B cell (primary cell): ENCODE data around the gene SCYL2. TPM values are rescaled to one million over a fixed set of nuclear protein-coding genes. Genes with fewer than 3 reads are reported as not detected.

Experiments used
- ATAC-seq: fragments of 200-7000 bp; cut with Tn5 transposase; one replicate; pipeline ENCODE4 v1.10.0; 2021; ENCODE audit warnings: low read depth, mild to moderate bottlenecking, moderate number of reproducible peaks, moderate library complexity
- CTCF ChIA-PET: fragments of 350-600 bp; sonication (Branson Sonifier 250); formaldehyde crosslinking; loops from one replicate; lab custom pipeline; 2021; ENCODE audit warnings: antibody characterized with exemption, inconsistent platforms; lab: Charles Lee
- POLR2A ChIA-PET: fragments of 350-600 bp; sonication (Branson Sonifier 250); formaldehyde crosslinking; loops from one replicate; lab custom pipeline; 2021; ENCODE audit warnings: antibody characterized with exemption; lab: Charles Lee
- DNase-seq: peaks from one replicate; pipeline ENCODE4 v3.0.0; 2013
- H2AFZ ChIP-seq: 2 replicates; pipeline ENCODE4 v1.6.1; 2012; ENCODE audit warnings: mild to moderate bottlenecking, low read depth, low read length; ENCODE audit not compliant: insufficient read depth, poor library complexity, severe bottlenecking
- H3K27ac ChIP-seq, 2 donors: 1 replicate in 1 of 2; 2 replicates in 1 of 2; pipeline ENCODE4 v1.5.1; 2012 to 2013; ENCODE audit warnings: low read length in 2 of 2, mild to moderate bottlenecking in 2 of 2, moderate library complexity in 1 of 2
- H3K27me3 ChIP-seq, 4 experiments: fragments of 200-600 bp in 1 of 4; sonication (generic) in 1 of 4; replicated peaks in 1 of 4; 1 replicate in 2 of 4; 2 replicates in 2 of 4; pipeline versions ENCODE4 v1.6.1 to v1.7.0; 2013 to 2016; ENCODE audit warnings: low read length in 3 of 4, mild to moderate bottlenecking in 2 of 4, mixed read lengths in 1 of 4, moderate library complexity in 1 of 4; ENCODE audit not compliant: insufficient read depth in 4 of 4, control insufficient read depth in 3 of 4; ENCODE audit errors: control extremely low read depth in 1 of 4
- H3K36me3 ChIP-seq, 2 experiments: replicated peaks in 1 of 2; 1 replicate in 1 of 2; 2 replicates in 1 of 2; pipeline versions ENCODE4 v1.6.1 to v1.7.1; 2013; ENCODE audit warnings: low read length in 1 of 2; ENCODE audit not compliant: insufficient read depth in 2 of 2, control insufficient read depth in 1 of 2; ENCODE audit errors: control extremely low read depth in 1 of 2, extremely low read depth in 1 of 2
- H3K4me1 ChIP-seq, 2 donors: fragments of 200-600 bp in 1 of 2; sonication (generic) in 1 of 2; 1 replicate in 1 of 2; 2 replicates in 1 of 2; pipeline versions ENCODE4 v1.5.1 to v1.6.1; 2013 to 2017; ENCODE audit warnings: low read length in 2 of 2; ENCODE audit not compliant: control insufficient read depth in 2 of 2, insufficient read depth in 2 of 2
- H3K4me2 ChIP-seq: replicated peaks from 2 replicates; pipeline ENCODE3; 2012; ENCODE audit warnings: mild to moderate bottlenecking, low read depth, low read length; ENCODE audit not compliant: poor library complexity, severe bottlenecking
- H3K4me3 ChIP-seq, 5 experiments: fragments of 200-600 bp in 1 of 5; sonication (generic) in 1 of 5; 1 replicate in 3 of 5; 2 replicates in 2 of 5; pipeline versions ENCODE4 v1.5.1 to v1.7.0; 2011 to 2016; ENCODE audit warnings: low read length in 4 of 5, mild to moderate bottlenecking in 4 of 5, low read depth in 2 of 5, control low read depth in 1 of 5, moderate library complexity in 1 of 5; ENCODE audit not compliant: insufficient read depth in 1 of 5; ENCODE audit errors: control extremely low read depth in 1 of 5, extremely low read depth in 1 of 5
- H3K79me2 ChIP-seq: fragments of 200-600 bp; sonication (generic); one replicate; pipeline ENCODE4 v1.6.0; 2016; ENCODE audit warnings: low read length; ENCODE audit not compliant: control insufficient read depth, insufficient read depth
- H3K9ac ChIP-seq: fragments of 200-600 bp; sonication (generic); 2 replicates; pipeline ENCODE4 v1.6.1; 2017; ENCODE audit warnings: mild to moderate bottlenecking, low read length, moderate library complexity
- H3K9me3 ChIP-seq, 3 donors: one replicate each; pipeline versions ENCODE4 v1.6.1 to v1.7.1; 2013; ENCODE audit warnings: low read length in 2 of 3; ENCODE audit not compliant: control insufficient read depth in 2 of 3, insufficient read depth in 1 of 3; ENCODE audit errors: control extremely low read depth in 1 of 3
- H4K20me1 ChIP-seq: 2 replicates; pipeline ENCODE4 v1.6.0; 2012; ENCODE audit warnings: mild to moderate bottlenecking, low read length; ENCODE audit not compliant: insufficient read depth, control insufficient read depth, poor library complexity, severe bottlenecking
- H3K27ac Mint-ChIP-seq: one replicate; pipeline ENCODE4 v1.8.0; 2021; ENCODE audit warnings: mixed read lengths
- H3K27me3 Mint-ChIP-seq: one replicate; pipeline ENCODE4 v1.8.0; 2021; ENCODE audit warnings: mixed read lengths
- H3K4me1 Mint-ChIP-seq: one replicate; pipeline ENCODE4 v1.8.0; 2021; ENCODE audit warnings: mixed read lengths
- H3K4me3 Mint-ChIP-seq: one replicate; pipeline ENCODE4 v1.8.0; 2021; ENCODE audit warnings: mixed read lengths
- H3K9me3 Mint-ChIP-seq: one replicate; pipeline ENCODE4 v1.8.0; 2022; ENCODE audit warnings: mixed read lengths; ENCODE audit not compliant: insufficient read depth
- CTCF ChIP-seq: fragments of 200-600 bp; IDR thresholded peaks from one replicate; pipeline ENCODE4 v1.8.0; 2022; ENCODE audit warnings: antibody characterized with exemption, mild to moderate bottlenecking
- EZH2 ChIP-seq: IDR thresholded peaks from 2 replicates; pipeline ENCODE4 v1.6.1; 2012; ENCODE audit warnings: borderline replicate concordance, low read depth, mild to moderate bottlenecking, moderate library complexity, low read length; ENCODE audit not compliant: insufficient read depth, poor library complexity, severe bottlenecking
- WGBS: methylation state at CpG from one replicate; pipeline ENCODE4 v1.1.5; 2013; ENCODE audit warnings: missing lambda C conversion rate; ENCODE audit not compliant: insufficient coverage; 5-methylcytosine and 5-hydroxymethylcytosine counted together
- intact Hi-C: fragments of 100-400 bp; cut with micrococcal nuclease; formaldehyde crosslinking; loops from one replicate; pipeline ENCODE4 v1.10.0; 2022
- polyA plus RNA-seq: library from polyadenylated mRNA; depleted of rRNA; stranded (reverse); fragments of >200 nt; gene quantifications from 2 replicates; pipeline ENCODE4 v1.2.3, GENCODE V29; 2012
- total RNA-seq, 2 donors: library from RNA; stranded (reverse); fragments of 120-200 nt in 1 of 2; gene quantifications; 1 replicate in 1 of 2; 2 replicates in 1 of 2; pipeline versions ENCODE4 v1.2.3 to v1.2.4, GENCODE V29; 2013 to 2022

SCYL2 gene
- total and polyA plus RNA-seq, 2 donors (not counting 1 experiment from before 2014, with no cell fraction given), result 8.8 to 38.4 TPM

- Histone ChIP-seq H3K79me2 (no peaks in the 10 kb centered on the region), H3K27me3 (no peaks in the 10 kb centered on the region), H3K9me3 (no peaks in the 10 kb centered on the region), H3K27ac (no peak overlapping the region), H3K9ac (no peak overlapping the region), H3K4me1 (no peaks in the 10 kb centered on the region), H3K36me3 (no peaks in the 10 kb centered on the region), H3K4me3 (no peak overlapping the region), H4K20me1 (no peaks in the 10 kb centered on the region), H2AFZ (no peak overlapping the region), H3K4me2 (no peak overlapping the region)
- no peak overlapping the region for H3K4me3 Mint-ChIP-seq
- no peak for TF ChIP-seq EZH2
- no peak for TF ChIP-seq CTCF
- 100% methylated on average over 1 of the region's 1 CpG for WGBS
- POLR2A ChIA-PET, result no interaction called here
- no peaks in the 10 kb centered on the region for H3K27me3 Mint-ChIP-seq
- ATAC-seq (no peak), DNase-seq (no peak)
- intact Hi-C loops, result no loop called here
- H3K9me3 Mint-ChIP-seq, result no peaks in the 10 kb centered on the region
- no peaks in the 10 kb centered on the region for H3K4me1 Mint-ChIP-seq
- H3K27ac Mint-ChIP-seq, result no peak overlapping the region
- CTCF ChIA-PET, result no interaction called here
Measured at GRCh38 chr12:100254876-100255275, 12.1 kb upstream of the SCYL2 start.

DNA sequence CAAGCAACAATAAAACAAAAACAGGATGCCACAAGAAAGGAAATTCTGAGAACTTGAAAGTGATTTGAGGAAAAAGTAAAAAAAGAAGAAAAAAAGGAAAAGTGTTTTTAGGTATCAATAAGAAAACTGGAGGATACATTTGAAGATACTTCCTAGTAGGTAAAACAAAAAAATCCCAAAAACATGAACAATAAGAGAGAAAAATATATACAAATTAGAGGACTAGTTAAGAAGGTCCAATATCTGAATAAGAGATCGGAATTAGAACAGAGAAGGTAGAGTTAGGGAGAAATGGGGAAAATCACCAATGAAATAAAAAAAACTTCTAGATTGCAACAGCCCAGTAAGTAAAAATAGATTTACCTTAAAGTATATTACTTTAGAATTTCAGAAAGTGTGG is 8.8 kb upstream of the SCYL2 start:
- WGBS, result no CpG with 5 or more reads among the region's 1 CpG
- Histone ChIP-seq H3K27ac (no peak overlapping the region), H3K27me3 (no peaks in the 10 kb centered on the region), H3K9me3 (no peaks in the 10 kb centered on the region), H3K36me3 (no peaks in the 10 kb centered on the region), H3K4me2 (no peak overlapping the region), H3K79me2 (no peaks in the 10 kb centered on the region), H3K4me1 (no peaks in the 10 kb centered on the region), H3K9ac (no peak overlapping the region), H2AFZ (no peak overlapping the region), H3K4me3 (no peak overlapping the region), H4K20me1 (no peaks in the 10 kb centered on the region)
- no peaks in the 10 kb centered on the region for H3K9me3 Mint-ChIP-seq
- no peaks in the 10 kb centered on the region for H3K4me1 Mint-ChIP-seq
- no peak overlapping the region for H3K4me3 Mint-ChIP-seq
- no peak for DNase-seq
- ATAC-seq, result no peak
- no peak for TF ChIP-seq CTCF
- no peak for TF ChIP-seq EZH2
- H3K27me3 Mint-ChIP-seq, result no peaks in the 10 kb centered on the region
- intact Hi-C loops, result no loop called here
- CTCF ChIA-PET, result no interaction called here
- POLR2A ChIA-PET, result no interaction called here
- H3K27ac Mint-ChIP-seq, result no peak overlapping the region
